ENCODE measurements around the gene COL2A1.

GRCh38 chr12:47938093-47938492 lies 66.2 kb downstream of the COL2A1 start:
- TF ChIP-seq, protein P1, sequence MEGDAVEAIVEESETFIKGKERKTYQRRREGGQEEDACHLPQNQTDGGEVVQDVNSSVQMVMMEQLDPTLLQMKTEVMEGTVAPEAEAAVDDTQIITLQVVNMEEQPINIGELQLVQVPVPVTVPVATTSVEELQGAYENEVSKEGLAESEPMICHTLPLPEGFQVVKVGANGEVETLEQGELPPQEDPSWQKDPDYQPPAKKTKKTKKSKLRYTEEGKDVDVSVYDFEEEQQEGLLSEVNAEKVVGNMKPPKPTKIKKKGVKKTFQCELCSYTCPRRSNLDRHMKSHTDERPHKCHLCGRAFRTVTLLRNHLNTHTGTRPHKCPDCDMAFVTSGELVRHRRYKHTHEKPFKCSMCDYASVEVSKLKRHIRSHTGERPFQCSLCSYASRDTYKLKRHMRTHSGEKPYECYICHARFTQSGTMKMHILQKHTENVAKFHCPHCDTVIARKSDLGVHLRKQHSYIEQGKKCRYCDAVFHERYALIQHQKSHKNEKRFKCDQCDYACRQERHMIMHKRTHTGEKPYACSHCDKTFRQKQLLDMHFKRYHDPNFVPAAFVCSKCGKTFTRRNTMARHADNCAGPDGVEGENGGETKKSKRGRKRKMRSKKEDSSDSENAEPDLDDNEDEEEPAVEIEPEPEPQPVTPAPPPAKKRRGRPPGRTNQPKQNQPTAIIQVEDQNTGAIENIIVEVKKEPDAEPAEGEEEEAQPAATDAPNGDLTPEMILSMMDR (IDR thresholded peaks at IDR 0.05) = no peak
- TF ChIP-seq POLR2AphosphoS5 (IDR thresholded peaks at IDR 0.05) (no peak), POLR2A (IDR thresholded peaks at IDR 0.05) (no peak)
